Gastrocnemius medialis (tissue), 4 donors: ENCODE results near the gene TSACC.

Source experiments
- CTCF ChIP-seq, 5 experiments: fragments of 450-650 bp in 3 of 5; fragments of 200-600 bp in 2 of 5; sonication (generic) in 2 of 5; IDR thresholded peaks in 4 of 5; conservative IDR thresholded peaks in 1 of 5; 1 replicate in 4 of 5; 2 replicates in 1 of 5; pipeline ENCODE4 v1.5.1; 2016 to 2019; ENCODE audit warnings: antibody characterized with exemption in 5 of 5, mild to moderate bottlenecking in 3 of 5, moderate library complexity in 3 of 5
- POLR2A ChIP-seq, 2 donors: fragments of 450-650 bp; IDR thresholded peaks; one replicate each; pipeline ENCODE4 v1.6.1; 2017; ENCODE audit warnings: antibody characterized with exemption in 2 of 2, mild to moderate bottlenecking in 2 of 2, moderate library complexity in 2 of 2

- TF ChIP-seq CTCF (IDR thresholded peaks at IDR 0.05 in 4 of 5, conservative IDR thresholded peaks at IDR 0.05 in 1 of 5) (no peak), POLR2A (IDR thresholded peaks at IDR 0.05) (no peak)
Observed at GRCh38 chr1:156303241-156303640, 35.1 kb upstream of the TSACC start.
